Measurements from ENCODE around the gene RBCK1.
A peak's percentile ranks its signal among the peaks of the same experiment; 100 is the strongest.
"Not testable (repeated sequence)": the region's sequence is repeated elsewhere in the genome, so short reads cannot be mapped to it uniquely, and the experiment has no call there.

Gene RBCK1

DNA sequence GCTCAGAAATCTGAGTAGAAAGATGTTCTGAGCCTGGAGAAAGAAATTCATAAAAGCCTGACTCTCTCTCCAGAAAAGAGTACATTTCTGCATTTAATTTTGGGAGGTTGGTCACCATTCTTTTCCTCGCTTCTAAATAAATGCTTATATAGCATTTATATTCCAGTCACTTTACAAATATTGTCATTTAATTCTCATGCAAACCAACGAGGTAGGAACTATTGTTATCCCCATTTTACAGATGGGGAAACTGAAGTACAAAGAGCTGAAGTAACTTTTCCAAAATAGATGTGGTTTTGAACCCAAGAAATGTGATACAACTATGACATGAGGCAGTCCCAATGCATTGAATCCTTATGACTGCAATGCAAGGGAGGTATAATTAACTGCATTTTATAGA lies 32.0 kb upstream of the RBCK1 start:
- DNase-seq (ENCODE audit: low spot score): no peak

DNA sequence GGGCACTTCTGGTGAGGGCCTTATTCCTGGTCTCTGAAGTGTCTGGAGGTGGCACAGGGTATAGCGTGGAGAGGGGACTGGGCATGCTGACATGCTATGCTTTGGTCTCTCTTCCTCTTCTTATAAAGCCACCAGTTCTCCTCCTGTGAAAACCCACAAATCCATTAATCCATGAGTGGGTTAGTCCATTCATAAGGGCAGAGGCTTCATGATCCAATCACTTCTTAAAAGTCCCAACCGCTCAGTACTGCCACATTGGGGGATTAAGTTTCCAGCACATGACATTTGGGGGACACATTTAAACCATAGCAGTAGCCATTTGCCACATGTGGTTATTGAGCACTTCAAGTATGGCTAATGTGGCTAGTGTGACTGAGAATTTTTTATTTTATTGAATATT lies 31.3 kb upstream of the RBCK1 start:
- DNase-seq (ENCODE audit: low spot score): no peak

DNA sequence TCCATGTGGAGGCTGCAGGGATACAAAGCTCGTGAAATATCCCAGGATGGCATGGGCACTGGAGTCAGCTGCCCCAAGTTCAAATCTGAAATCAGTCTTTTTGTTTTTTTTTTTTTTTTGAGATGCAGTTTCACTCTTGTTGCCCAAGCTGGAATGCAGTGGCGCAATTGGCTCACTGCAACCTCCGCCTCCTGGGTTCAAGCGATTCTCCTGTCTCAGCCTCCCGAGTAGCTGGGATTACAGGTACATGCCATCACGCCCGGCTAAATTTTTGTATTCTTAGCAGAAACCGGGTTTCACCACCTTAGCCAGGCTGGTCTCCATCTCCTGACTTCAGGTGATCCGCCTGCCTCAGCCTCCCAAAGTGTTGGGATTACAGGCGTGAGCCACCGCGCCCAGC lies 30.5 kb upstream of the RBCK1 start:
- DNase-seq (ENCODE audit: low spot score): not testable (repeated sequence)

DNA sequence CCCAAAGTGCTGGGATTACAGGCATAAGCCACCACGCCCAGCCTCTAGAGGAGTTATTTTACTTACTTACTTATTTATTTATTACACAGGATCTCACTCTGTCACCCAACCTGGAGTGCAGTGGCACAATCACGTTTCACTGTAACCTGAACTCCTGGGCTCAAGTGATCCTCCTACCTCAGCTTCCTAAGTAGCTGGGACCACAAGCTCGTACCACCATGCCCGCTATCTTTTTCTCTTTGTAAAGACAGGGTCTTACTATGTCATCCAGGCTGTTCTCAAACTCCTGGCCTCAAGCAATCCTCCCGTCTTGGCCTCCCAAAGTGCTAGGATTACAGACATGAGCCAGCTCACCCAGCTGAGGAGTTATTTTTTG lies 29.1 kb upstream of the RBCK1 start:
- no peak for DNase-seq (ENCODE audit: low spot score)

DNA sequence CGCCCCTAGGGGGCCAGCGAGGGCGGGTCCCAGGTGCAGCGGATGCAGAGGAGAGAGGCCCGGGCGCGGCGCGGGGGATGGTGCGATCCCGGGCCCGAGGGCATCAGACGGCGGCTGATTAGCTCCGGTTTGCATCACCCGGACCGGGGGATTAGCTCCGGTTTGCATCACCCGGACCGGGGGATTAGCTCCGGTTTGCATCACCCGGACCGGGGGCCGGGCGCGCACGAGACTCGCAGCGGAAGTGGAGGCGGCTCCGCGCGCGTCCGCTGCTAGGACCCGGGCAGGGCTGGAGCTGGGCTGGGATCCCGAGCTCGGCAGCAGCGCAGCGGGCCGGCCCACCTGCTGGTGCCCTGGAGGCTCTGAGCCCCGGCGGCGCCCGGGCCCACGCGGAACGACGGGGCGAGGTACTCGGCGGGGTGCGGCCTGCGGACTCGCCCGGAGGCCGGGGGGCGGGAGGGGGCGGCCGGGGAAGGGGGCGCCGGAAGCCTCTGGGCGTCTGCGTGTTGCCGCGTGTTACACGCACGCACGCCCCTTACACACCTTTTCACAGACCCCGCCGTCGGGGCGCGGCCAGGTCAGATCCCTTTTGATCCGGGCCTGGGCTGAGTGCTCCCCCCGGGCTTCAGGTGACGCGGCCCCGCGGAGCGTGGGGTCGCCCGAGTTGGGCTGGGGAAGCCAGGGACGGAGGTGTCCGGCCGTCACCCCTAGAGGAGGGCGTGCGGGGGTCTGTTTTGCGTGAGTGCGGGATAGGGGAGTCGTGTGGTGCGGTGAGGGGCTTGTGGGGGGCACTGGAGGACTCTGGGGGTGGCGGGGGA lies 27.1 kb upstream of the RBCK1 start:
- DNase-seq (ENCODE audit: low spot score): peak; percentile 74

DNA sequence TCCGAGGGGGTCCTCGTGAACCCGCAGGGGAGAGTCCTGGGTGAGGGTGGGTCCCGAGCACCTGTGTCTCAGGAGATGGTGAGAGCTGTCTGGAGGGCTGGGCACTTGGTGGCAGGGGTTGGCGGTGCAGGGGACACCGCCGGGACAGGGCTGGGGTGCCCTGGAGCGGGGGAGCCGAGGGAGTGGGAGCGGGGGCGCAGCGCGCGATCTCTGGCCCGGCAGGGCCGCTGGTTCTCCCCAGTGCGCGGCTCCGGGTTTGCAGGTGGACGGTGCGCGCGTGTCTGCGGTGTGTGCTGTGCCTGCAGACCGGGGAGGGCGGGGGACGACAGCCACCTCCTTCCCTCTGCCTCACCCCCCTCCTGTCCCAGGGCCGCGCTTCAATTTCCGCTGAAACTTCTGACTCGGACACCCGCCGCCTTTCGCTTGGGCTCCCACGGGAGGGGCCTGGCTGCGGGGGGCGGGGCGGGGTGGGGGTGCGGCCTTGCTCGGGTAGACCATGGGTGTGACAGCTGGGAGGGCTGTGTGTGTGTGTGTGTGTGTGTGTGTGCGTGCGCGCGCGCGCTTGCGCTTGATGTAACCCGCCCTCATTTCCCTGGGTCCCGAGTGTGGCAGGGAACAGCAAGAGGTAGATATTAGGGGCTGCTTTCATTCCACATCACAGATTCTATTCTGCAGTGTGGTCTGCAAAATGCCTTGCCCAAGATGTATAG lies 26.4 kb upstream of the RBCK1 start:
- peak; percentile 81 for DNase-seq (ENCODE audit: low spot score)

DNA sequence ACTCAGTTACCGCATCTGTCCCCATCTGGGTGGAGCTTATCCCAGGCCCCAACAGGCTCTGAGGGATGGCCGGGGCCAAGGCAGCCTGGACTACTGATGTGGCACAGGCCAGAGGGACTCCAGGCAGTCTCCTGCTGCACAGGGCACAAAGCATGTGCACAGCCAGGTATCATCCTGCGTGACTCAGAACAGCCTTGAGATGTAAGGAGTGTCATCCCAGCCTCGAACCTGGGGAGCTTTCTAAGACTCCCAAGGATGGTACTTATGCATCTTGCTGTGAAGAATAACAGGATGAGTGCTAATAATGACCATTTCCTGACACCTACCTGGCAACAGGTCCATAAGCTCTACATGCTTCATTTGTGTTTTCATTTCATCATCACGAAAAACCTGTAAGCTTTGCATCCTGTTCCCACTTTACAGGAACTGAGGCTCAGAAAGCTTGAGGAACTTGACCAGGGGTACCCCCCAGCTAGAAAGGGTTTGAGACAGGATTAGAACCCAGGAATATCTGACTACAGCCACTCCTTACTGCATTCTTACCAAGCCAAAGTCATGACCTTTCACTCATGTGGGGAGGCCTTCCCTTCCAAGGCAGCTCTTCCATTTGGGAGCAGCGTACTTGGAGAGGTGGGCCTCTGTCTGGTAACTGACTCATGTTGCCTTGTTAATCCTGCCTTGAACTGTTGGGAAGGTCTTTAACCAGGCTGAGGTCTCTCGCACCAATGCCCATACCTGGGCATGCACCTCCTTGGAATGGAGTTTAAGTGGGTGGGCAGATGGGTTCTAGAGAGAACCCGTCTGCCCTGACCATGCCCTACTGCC lies 25.6 kb upstream of the RBCK1 start:
- DNase-seq (ENCODE audit: low spot score): no peak

DNA sequence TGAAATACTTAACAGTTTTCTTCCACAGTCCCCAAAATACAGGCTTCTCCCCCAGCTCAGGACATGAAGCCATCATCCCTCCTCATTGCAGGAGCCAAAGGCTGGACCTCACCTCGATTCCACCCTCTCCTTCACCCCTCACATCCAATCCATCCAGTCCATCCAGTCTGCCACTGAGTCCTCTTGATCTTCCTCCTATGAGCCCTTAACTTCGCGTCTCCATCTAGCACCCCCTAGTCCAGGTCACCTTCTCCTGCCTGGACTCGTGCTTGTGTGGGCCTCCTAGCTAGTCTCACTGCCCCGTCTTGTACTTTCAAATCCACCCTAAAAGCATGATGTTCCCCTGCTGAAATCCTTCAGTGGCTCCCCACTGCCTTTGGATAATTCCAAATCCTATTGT lies 24.2 kb upstream of the RBCK1 start:
- DNase-seq (ENCODE audit: low spot score): no peak

DNA sequence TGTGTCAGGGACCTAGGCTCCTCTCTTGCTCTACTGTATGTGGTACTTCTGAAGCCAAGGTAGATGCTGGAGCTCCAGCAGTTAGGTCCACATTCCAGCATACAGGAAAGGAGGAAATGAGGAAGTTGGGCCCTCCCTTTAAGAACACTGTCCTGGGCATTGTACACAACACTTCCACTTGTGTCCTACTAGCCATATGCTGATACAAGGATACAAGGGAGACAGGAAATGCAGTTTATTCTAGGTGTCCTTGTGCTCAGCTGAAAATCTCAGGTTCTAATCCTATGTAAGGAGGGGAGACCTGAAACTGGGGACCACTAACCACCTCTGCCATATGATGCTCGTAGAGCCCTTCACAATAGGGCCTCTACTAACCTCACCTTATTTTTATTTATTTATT lies 23.4 kb upstream of the RBCK1 start:
- no peak for DNase-seq (ENCODE audit: low spot score)

DNA sequence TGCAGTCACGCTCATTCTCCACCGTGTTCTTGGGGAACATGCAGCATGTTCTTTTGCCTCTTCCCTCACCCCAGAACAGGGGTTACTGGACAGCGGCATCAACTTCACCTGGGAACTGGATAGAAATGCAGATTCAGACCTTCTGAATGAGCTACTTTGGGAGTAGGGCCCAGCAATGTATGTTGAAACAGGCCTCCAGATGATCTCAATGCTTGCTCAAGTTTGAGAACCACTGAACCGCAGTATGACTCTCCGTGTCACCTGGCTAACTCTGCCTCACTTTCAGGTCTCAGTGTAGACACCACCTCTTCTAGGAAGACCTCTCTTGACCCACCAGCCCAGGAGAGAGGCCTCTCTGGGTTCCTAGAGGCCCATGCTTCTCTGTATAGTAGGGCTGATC lies 22.7 kb upstream of the RBCK1 start:
- DNase-seq (ENCODE audit: low spot score): no peak

DNA sequence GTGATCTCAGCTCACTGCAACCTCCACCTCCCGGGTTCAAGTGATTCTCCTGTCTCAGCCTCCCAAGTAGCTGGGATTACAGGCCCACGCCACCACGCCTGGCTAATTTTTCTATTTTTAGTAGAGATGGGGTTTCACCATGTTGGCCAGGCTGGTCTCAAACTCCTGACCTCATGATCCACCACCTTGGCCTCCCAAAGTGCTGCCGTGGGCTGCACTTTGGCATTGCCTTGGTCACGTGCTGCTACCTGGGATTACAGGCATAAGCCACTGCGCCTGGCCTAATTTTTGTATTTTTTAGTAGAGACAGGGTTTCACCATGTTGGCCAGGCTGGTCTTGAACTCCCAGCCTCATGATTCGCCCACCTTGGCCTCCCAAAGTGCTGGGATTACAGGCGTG lies 21.5 kb upstream of the RBCK1 start:
- DNase-seq (ENCODE audit: low spot score): not testable (repeated sequence)

DNA sequence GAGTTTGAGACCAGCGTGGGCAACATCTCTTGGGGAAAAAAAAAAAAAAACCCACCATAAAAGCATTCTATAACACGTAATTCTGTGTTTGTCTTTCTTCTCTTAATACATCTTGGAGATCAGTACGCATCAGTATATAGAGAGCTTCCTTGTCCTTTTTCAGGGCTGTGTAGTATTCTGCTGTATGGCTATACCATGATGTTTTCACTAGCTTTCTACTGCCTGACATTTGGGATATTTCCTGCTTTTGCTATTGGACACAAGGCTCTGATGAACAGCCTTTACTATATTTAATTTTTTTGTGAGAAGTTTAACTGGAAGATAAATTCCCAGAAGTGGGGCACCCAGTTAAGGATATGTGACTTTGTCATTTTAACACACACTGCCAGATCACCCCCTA lies 20.6 kb upstream of the RBCK1 start:
- no peak for DNase-seq (ENCODE audit: low spot score)

DNA sequence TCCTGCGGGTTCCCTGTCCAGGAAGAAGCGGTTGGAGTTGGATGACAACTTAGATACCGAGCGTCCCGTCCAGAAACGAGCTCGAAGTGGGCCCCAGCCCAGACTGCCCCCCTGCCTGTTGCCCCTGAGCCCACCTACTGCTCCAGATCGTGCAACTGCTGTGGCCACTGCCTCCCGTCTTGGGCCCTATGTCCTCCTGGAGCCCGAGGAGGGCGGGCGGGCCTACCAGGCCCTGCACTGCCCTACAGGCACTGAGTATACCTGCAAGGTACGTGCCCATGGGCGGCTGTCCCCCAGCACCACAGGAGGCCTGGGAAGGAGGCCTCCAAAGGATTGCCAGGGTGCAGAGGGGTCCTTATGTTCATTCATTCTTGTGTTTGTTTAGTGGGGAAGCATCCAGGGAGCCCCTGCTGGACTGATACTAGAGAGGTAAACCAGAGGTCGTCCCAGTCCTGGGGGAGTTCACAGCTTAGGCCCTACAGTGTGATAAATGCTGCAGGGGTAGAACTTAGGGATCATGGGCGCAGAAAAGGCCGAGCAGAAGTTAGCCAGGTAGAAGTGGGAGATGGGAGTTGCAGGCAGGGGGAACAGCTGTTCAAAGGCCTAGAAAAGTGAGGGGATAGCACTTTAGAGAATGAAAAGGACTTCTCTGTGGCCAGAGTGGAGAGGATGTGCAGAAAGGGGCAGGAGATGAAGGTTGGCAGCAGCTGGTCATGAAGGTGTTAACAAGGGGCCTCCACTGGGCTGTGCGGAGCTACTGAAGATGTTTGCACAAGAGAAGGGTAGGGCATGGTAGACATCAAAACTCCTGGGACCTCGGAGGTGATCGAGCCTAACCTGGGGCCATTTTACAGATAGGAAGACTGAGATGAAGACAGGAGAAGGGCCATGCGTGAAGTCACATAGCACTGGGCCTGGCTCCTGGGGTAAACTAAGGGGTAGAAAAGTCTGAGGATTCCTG lies 19.8 kb upstream of the RBCK1 start:
- no peak for DNase-seq (ENCODE audit: low spot score)

DNA sequence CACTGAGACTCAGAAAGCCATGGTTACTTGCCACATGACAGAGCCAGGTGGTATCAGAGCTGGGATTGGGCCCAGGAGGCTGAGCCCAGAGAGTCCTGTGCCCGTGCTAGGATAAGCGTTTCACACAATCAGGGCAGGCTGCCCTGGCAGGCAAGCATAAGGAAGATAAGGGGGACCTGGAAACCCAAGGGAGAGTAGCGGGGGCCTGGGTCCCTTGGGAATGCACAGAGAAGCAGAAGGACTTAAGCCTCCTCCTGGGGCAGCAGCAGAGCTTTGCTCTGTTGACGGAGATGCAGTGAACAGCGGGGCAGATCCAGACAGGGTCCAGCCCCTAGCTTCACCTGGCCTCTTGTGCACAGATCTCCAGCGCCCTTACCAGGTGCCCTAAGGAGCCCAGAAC lies 18.9 kb upstream of the RBCK1 start:
- no peak for DNase-seq (ENCODE audit: low spot score)

DNA sequence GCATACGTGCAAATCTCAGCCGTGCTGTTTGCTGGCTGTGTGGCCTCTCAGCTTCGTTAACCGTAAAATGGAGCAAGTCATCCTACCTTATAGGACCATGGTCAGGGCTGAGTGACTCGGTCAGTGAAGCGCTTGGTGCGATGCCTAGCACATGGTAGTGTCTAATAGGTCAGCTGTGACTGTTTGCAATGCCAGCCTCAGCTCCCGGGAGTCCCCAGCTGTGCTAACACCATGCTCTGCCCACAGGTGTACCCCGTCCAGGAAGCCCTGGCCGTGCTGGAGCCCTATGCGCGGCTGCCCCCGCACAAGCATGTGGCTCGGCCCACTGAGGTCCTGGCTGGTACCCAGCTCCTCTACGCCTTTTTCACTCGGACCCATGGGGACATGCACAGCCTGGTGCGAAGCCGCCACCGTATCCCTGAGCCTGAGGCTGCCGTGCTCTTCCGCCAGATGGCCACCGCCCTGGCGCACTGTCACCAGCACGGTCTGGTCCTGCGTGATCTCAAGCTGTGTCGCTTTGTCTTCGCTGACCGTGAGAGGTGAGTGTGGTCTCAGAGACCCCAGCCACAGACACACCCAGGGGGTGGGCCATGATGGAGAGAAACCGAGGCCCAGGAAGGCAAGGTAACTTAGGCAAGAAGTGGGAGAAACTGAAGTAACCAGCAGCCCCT lies 16.9 kb upstream of the RBCK1 start:
- no peak for DNase-seq (ENCODE audit: low spot score)

DNA sequence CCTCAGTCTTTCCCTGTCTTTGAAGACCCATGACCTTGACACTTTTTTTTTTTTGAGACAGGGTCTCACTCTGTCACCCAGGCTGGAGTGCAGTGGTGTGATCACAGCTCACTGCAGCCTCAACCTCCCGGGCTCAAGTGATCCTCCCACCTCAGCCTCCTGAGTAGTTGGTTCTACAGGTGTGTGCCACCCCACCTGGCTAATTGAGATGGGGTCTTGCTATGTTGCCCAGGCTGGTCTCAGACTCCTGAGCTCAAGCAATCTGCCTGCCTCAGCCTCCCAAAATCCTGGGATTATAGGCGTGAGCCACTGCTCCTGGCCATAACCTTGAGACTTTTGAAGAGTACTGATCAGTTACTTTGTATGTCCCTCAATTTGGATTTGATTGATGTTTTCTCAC lies 14.8 kb upstream of the RBCK1 start:
- not testable (repeated sequence) for DNase-seq (ENCODE audit: low spot score)

DNA sequence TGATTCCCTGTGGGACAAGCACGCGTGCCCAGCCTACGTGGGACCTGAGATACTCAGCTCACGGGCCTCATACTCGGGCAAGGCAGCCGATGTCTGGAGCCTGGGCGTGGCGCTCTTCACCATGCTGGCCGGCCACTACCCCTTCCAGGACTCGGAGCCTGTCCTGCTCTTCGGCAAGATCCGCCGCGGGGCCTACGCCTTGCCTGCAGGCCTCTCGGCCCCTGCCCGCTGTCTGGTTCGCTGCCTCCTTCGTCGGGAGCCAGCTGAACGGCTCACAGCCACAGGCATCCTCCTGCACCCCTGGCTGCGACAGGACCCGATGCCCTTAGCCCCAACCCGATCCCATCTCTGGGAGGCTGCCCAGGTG lies 11.9 kb upstream of the RBCK1 start:
- DNase-seq (ENCODE audit: low spot score): no peak

DNA sequence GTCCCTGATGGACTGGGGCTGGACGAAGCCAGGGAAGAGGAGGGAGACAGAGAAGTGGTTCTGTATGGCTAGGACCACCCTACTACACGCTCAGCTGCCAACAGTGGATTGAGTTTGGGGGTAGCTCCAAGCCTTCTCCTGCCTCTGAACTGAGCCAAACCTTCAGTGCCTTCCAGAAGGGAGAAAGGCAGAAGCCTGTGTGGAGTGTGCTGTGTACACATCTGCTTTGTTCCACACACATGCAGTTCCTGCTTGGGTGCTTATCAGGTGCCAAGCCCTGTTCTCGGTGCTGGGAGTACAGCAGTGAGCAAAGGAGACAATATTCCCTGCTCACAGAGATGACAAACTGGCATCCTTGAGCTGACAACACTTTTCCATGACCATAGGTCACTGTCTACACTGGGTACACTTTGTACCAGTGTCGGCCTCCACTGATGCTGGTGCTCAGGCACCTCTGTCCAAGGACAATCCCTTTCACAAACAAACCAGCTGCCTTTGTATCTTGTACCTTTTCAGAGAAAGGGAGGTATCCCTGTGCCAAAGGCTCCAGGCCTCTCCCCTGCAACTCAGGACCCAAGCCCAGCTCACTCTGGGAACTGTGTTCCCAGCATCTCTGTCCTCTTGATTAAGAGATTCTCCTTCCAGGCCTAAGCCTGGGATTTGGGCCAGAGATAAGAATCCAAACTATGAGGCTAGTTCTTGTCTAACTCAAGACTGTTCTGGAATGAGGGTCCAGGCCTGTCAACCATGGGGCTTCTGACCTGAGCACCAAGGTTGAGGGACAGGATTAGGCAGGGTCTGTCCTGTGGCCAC lies 11.3 kb upstream of the RBCK1 start:
- no peak for DNase-seq (ENCODE audit: low spot score)

DNA sequence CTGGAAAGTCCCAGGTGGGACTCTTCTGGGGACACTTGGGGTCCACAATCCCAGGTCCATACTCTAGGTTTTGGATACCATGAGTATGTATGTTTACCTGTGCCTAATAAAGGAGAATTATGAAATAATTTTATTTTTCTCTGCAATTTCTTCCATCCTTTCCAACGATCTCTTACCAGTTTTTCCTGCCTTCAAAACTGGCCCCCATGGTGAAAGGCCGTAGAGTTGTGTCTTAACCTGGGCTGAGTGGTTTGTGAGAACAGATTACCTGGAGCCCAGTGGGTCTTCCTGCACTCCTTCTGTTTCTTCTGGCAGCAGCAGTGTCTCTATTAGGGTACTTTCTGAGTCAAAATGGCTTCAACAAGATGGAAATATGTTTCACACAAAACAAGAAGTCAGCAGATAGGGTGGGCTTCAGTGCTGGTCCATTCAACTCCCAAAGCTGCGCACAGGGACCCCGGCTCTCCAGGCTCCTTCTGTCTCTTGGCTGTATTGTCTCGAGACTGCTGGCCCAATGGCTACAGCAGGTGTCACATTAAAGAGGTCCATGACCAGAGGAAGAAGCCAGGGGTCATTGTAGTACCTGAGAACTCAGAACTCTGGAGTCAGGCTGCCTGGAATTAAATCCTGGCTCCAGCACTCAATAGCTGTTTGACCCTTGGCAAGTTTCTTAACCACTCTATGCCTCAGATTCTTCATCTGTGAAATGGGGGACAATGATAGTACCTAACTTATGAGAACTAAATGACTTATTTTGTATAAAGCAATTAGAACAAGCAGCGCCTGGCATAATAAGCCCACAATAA lies 10.5 kb upstream of the RBCK1 start:
- no peak for DNase-seq (ENCODE audit: low spot score)

Data from hepatic stellate cell (primary cell).